SK-N-SH treated with all-trans-retinoic acid at 6 μM for 48 hours (cell line): ENCODE measurements around the gene PHACTR3.

Experiments used
- ATAC-seq: fragments of 200-7000 bp; cut with Tn5 transposase; 3 replicates; pipeline ENCODE4 v1.9.1; 2020; ENCODE audit warnings: mild to moderate bottlenecking, moderate library complexity
- BACH2 ChIP-seq: fragments of 250-450 bp; sonication (Bioruptor Pico); IDR thresholded peaks from 2 replicates; pipeline ENCODE4 v1.9.0; 2021; ENCODE audit warnings: mild to moderate bottlenecking, borderline replicate concordance
- CREB5 ChIP-seq: fragments of 250-450 bp; sonication (Bioruptor Pico); IDR thresholded peaks from 2 replicates; pipeline ENCODE4 v1.5.1; 2020; ENCODE audit warnings: low read depth, mild to moderate bottlenecking, moderate library complexity
- CSDC2 ChIP-seq: fragments of 250-450 bp; sonication (Bioruptor Pico); IDR thresholded peaks from 2 replicates; pipeline ENCODE4 v1.5.0; 2020; ENCODE audit warnings: mild to moderate bottlenecking, moderate library complexity
- GLIS3 ChIP-seq: fragments of 250-450 bp; sonication (Bioruptor Pico); IDR thresholded peaks from 2 replicates; pipeline ENCODE4 v1.5.0; 2020; ENCODE audit warnings: mild to moderate bottlenecking, moderate library complexity
- ISL1 ChIP-seq: fragments of 250-450 bp; sonication (Bioruptor Pico); IDR thresholded peaks from 2 replicates; pipeline ENCODE4 v2.1.2; 2022; ENCODE audit warnings: mild to moderate bottlenecking, moderate library complexity
- OSR1 ChIP-seq: fragments of 250-450 bp; sonication (Bioruptor Pico); IDR thresholded peaks from 2 replicates; pipeline ENCODE4 v1.8.0; 2022; ENCODE audit warnings: moderate library complexity, mild to moderate bottlenecking, inconsistent platforms
- POU6F1 ChIP-seq: fragments of 250-450 bp; sonication (Bioruptor Pico); IDR thresholded peaks from 2 replicates; pipeline ENCODE4 v1.8.0; 2021; ENCODE audit warnings: low read depth, mild to moderate bottlenecking, moderate library complexity, borderline replicate concordance
- PPARA ChIP-seq: fragments of 250-450 bp; sonication (Bioruptor Pico); IDR thresholded peaks from 2 replicates; pipeline ENCODE4 v1.5.0; 2020; ENCODE audit warnings: mild to moderate bottlenecking, borderline replicate concordance
- RARB ChIP-seq: fragments of 250-450 bp; sonication (Bioruptor Pico); IDR thresholded peaks from 2 replicates; pipeline ENCODE4 v1.8.0; 2021; ENCODE audit warnings: mild to moderate bottlenecking, moderate library complexity
- SNAI2 ChIP-seq: fragments of 250-450 bp; sonication (Bioruptor Pico); IDR thresholded peaks from 2 replicates; pipeline ENCODE4 v1.5.0; 2020; ENCODE audit warnings: mild to moderate bottlenecking, moderate library complexity
- TCF4 ChIP-seq: fragments of 250-450 bp; sonication (Bioruptor Pico); IDR thresholded peaks from 2 replicates; pipeline ENCODE4 v1.8.0; 2021; ENCODE audit warnings: mild to moderate bottlenecking, moderate library complexity, borderline replicate concordance
- ZC3H10 ChIP-seq: fragments of 250-450 bp; sonication (Bioruptor Pico); IDR thresholded peaks from 2 replicates; pipeline ENCODE4 v1.5.1; 2021; ENCODE audit warnings: mild to moderate bottlenecking, moderate library complexity
- ZFP3 ChIP-seq: fragments of 250-450 bp; sonication (Bioruptor Pico); IDR thresholded peaks from 2 replicates; pipeline ENCODE4 v1.5.0; 2020; ENCODE audit warnings: mild to moderate bottlenecking, moderate library complexity
- ZFP30 ChIP-seq: fragments of 450-650 bp; formaldehyde crosslinking; IDR thresholded peaks from 2 replicates; pipeline ENCODE4 v1.5.0; 2022; ENCODE audit warnings: mild to moderate bottlenecking, moderate library complexity
- ZNF565 ChIP-seq: fragments of 450-650 bp; formaldehyde crosslinking; conservative IDR thresholded peaks from 2 replicates; pipeline ENCODE4 v1.5.0; 2020; ENCODE audit warnings: low read depth, mild to moderate bottlenecking, moderate library complexity
- ZNF70 ChIP-seq: fragments of 450-650 bp; formaldehyde crosslinking; IDR thresholded peaks from 2 replicates; pipeline ENCODE4 v1.5.0; 2020; ENCODE audit warnings: mild to moderate bottlenecking, moderate library complexity
- TF ChIP-seq, protein P1 (sequence below): fragments of 250-450 bp; sonication (Bioruptor Pico); IDR thresholded peaks from 2 replicates; pipeline ENCODE4 v1.8.0; 2020; ENCODE audit warnings: mild to moderate bottlenecking, moderate library complexity, borderline replicate concordance
- TF ChIP-seq, protein P2 (sequence below): fragments of 250-450 bp; sonication (Bioruptor Pico); IDR thresholded peaks from 2 replicates; pipeline ENCODE4 v1.5.0; 2020; ENCODE audit warnings: mild to moderate bottlenecking, moderate library complexity
- TF ChIP-seq, protein P3 (sequence below): fragments of 250-450 bp; sonication (Bioruptor Pico); IDR thresholded peaks from 2 replicates; pipeline ENCODE4 v1.5.1; 2021; ENCODE audit warnings: mild to moderate bottlenecking, moderate library complexity

Gene PHACTR3

GRCh38 chr20:59743767-59744485 lies 139.6 kb downstream of the PHACTR3 start:
- TF ChIP-seq GLIS3 (no peak), ZNF70 (CRISPR knock-in tag) (no peak), CSDC2 (CRISPR knock-in tag) (no peak), BACH2 (CRISPR knock-in tag) (no peak)
- TF ChIP-seq, all 23 proteins: peak for 0
- ATAC-seq = no peak

GRCh38 chr20:59744756-59745155 lies 140.4 kb downstream of the PHACTR3 start:
- TF ChIP-seq, protein P1, sequence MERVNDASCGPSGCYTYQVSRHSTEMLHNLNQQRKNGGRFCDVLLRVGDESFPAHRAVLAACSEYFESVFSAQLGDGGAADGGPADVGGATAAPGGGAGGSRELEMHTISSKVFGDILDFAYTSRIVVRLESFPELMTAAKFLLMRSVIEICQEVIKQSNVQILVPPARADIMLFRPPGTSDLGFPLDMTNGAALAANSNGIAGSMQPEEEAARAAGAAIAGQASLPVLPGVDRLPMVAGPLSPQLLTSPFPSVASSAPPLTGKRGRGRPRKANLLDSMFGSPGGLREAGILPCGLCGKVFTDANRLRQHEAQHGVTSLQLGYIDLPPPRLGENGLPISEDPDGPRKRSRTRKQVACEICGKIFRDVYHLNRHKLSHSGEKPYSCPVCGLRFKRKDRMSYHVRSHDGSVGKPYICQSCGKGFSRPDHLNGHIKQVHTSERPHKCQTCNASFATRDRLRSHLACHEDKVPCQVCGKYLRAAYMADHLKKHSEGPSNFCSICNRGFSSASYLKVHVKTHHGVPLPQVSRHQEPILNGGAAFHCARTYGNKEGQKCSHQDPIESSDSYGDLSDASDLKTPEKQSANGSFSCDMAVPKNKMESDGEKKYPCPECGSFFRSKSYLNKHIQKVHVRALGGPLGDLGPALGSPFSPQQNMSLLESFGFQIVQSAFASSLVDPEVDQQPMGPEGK (CRISPR knock-in tag) = no peak
- no peak for TF ChIP-seq ZC3H10 (CRISPR knock-in tag)
- no peak for TF ChIP-seq TCF4 (CRISPR knock-in tag)
- TF ChIP-seq ZFP30 (CRISPR knock-in tag) = no peak
- TF ChIP-seq ZNF565 = no peak
- no peak for TF ChIP-seq OSR1 (CRISPR knock-in tag)
- no peak for TF ChIP-seq BACH2 (CRISPR knock-in tag)
- TF ChIP-seq CREB5 (CRISPR knock-in tag) = no peak
- TF ChIP-seq, protein P2, sequence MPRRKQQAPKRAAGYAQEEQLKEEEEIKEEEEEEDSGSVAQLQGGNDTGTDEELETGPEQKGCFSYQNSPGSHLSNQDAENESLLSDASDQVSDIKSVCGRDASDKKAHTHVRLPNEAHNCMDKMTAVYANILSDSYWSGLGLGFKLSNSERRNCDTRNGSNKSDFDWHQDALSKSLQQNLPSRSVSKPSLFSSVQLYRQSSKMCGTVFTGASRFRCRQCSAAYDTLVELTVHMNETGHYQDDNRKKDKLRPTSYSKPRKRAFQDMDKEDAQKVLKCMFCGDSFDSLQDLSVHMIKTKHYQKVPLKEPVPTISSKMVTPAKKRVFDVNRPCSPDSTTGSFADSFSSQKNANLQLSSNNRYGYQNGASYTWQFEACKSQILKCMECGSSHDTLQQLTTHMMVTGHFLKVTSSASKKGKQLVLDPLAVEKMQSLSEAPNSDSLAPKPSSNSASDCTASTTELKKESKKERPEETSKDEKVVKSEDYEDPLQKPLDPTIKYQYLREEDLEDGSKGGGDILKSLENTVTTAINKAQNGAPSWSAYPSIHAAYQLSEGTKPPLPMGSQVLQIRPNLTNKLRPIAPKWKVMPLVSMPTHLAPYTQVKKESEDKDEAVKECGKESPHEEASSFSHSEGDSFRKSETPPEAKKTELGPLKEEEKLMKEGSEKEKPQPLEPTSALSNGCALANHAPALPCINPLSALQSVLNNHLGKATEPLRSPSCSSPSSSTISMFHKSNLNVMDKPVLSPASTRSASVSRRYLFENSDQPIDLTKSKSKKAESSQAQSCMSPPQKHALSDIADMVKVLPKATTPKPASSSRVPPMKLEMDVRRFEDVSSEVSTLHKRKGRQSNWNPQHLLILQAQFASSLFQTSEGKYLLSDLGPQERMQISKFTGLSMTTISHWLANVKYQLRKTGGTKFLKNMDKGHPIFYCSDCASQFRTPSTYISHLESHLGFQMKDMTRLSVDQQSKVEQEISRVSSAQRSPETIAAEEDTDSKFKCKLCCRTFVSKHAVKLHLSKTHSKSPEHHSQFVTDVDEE (CRISPR knock-in tag) = no peak
- TF ChIP-seq PPARA (CRISPR knock-in tag) = no peak
- no peak for TF ChIP-seq RARB
- no peak for TF ChIP-seq SNAI2 (CRISPR knock-in tag)
- TF ChIP-seq, all 23 proteins: peak for 0
- no peak for ATAC-seq

DNA sequence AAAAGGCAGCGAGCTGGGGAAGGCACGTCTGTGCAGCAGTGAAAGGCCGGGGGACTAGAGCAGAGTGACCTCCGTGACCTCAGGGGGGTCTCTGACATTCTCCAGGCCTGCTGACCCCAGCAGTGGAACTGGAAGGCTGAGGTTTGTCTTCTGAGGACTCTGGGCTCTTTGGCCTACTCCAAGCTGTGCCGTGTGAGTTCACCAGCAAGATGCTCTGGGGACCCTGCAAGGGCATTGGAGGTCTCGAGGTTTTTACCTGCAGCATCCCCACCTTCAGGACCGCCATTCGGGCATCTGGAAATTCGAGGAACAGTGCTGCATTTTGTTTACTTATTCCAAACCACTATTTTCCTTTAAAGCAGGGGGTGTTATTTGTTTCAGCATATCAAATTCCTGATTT lies 140.9 kb downstream of the PHACTR3 start:
- no peak for ATAC-seq
- TF ChIP-seq ZFP3 (CRISPR knock-in tag) = no peak
- no peak for TF ChIP-seq PPARA (CRISPR knock-in tag)
- TF ChIP-seq ISL1 (CRISPR knock-in tag) = no peak
- TF ChIP-seq ZC3H10 (CRISPR knock-in tag) = no peak
- TF ChIP-seq GLIS3 = no peak
- no peak for TF ChIP-seq CREB5 (CRISPR knock-in tag)
- TF ChIP-seq, protein P1 (CRISPR knock-in tag) = no peak
- no peak for TF ChIP-seq TCF4 (CRISPR knock-in tag)
- no peak for TF ChIP-seq POU6F1 (CRISPR knock-in tag)
- TF ChIP-seq, protein P3, sequence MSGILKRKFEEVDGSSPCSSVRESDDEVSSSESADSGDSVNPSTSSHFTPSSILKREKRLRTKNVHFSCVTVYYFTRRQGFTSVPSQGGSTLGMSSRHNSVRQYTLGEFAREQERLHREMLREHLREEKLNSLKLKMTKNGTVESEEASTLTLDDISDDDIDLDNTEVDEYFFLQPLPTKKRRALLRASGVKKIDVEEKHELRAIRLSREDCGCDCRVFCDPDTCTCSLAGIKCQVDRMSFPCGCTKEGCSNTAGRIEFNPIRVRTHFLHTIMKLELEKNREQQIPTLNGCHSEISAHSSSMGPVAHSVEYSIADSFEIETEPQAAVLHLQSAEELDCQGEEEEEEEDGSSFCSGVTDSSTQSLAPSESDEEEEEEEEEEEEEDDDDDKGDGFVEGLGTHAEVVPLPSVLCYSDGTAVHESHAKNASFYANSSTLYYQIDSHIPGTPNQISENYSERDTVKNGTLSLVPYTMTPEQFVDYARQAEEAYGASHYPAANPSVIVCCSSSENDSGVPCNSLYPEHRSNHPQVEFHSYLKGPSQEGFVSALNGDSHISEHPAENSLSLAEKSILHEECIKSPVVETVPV (CRISPR knock-in tag) = no peak
- TF ChIP-seq ZFP30 (CRISPR knock-in tag) = no peak
